ENCODE data around the gene ITGAX. TPM values are rescaled to one million over a fixed set of nuclear protein-coding genes. Genes with fewer than 3 reads are reported as not detected.

The ITGAX gene
- total RNA-seq, 4 donors from 2014 or later: 1.1 to 2.0 (median 1.2) TPM; not detected in 1

DNA sequence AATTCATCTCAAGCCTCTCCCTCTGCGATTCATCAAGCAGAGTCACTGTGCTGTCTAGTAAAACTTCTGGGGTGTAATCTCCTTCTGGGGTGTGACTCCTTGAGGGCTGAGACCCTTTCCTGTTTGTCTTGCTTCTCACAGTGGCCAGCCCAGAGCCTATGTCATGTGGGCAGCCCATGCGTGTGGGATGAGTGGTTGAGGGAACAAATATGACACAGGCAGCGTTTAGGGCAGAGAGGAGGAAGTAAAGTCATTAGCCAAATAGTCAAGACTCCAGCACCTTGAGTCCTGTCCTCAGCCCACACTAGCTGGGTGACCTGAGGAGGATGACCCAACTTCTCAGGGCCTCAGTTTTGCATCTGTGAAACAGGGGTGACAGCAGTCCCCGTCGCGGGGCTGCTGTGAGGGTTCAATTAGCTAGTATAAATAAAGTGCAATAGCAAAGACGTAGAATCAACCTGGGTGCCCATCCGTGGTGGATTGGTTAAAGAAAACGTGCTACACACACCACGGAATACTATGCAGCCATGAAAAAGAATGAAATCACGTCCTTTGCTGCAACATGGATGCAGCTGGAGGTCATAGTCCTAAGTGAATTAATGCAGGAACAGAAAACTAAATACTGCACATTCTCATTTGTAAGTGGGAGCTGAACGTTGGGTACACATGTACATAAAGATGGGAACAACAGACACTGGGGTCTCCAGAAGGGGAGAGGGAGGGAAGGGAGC, 4.5 kb upstream of the ITGAX start:
- Histone ChIP-seq H3K27ac (no peak overlapping the region), H3K27me3 (peaks cover 5% of the 10 kb centered on the region), H3K4me1 (no peaks in the 10 kb centered on the region), H3K9me3 (no peaks in the 10 kb centered on the region), H3K4me3 (no peak overlapping the region), H3K36me3 (no peaks in the 10 kb centered on the region)
- no peak for DNase-seq (ENCODE audit: low spot score in 2 of 2)
- 80% methylated on average over 12 of the region's 12 CpGs for WGBS
- TF ChIP-seq POLR2AphosphoS5 (IDR thresholded peaks at IDR 0.05): no peak
- TF ChIP-seq EP300 (IDR thresholded peaks at IDR 0.05): no peak
- TF ChIP-seq, protein P1, sequence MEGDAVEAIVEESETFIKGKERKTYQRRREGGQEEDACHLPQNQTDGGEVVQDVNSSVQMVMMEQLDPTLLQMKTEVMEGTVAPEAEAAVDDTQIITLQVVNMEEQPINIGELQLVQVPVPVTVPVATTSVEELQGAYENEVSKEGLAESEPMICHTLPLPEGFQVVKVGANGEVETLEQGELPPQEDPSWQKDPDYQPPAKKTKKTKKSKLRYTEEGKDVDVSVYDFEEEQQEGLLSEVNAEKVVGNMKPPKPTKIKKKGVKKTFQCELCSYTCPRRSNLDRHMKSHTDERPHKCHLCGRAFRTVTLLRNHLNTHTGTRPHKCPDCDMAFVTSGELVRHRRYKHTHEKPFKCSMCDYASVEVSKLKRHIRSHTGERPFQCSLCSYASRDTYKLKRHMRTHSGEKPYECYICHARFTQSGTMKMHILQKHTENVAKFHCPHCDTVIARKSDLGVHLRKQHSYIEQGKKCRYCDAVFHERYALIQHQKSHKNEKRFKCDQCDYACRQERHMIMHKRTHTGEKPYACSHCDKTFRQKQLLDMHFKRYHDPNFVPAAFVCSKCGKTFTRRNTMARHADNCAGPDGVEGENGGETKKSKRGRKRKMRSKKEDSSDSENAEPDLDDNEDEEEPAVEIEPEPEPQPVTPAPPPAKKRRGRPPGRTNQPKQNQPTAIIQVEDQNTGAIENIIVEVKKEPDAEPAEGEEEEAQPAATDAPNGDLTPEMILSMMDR (IDR thresholded peaks at IDR 0.05): no peak
- no peak for TF ChIP-seq POLR2A (IDR thresholded peaks at IDR 0.05)

DNA sequence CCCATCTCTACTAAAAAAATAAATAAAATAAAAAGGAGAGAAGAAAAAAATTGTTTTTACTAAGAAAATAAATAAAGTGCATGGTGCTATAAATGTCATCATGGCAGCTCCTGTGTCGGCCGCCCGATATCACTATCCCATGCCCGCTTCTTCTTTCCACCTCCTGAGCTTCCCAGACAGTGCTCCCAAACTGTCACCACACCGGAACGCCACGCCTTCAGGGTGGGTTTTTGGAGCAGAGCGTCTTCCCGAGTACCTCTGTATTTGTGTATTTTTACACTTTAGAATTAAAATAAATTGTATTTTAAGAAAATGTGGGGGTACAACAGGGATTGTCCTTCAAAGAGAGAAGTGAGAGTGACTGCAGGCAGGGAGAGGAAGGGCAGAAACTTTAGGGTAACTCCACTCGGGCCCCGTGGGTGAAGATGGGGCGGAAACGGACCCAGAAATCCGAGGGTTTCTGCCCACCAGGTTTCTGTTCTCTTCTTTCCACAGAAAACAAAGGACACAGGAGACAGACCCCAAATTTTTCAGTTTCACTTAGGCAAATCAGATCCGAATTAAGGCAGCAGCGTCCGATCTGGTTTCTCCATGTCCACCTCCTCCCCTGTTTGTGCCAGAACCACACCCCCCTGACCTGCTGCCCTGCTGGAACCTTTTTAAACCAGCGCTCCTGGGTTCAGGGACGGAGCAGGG, 3.6 kb upstream of the ITGAX start:
- peak overlapping the region; percentile 29 for H3K27ac ChIP-seq
- H3K27me3 ChIP-seq: peaks cover 5% of the 10 kb centered on the region
- no peaks in the 10 kb centered on the region for H3K36me3 ChIP-seq
- TF ChIP-seq, protein P1 (IDR thresholded peaks at IDR 0.05): no peak
- TF ChIP-seq POLR2A (IDR thresholded peaks at IDR 0.05): no peak
- no peak for TF ChIP-seq POLR2AphosphoS5 (IDR thresholded peaks at IDR 0.05)
- TF ChIP-seq EP300 (IDR thresholded peaks at IDR 0.05): no peak
- no peaks in the 10 kb centered on the region for H3K9me3 ChIP-seq
- no peaks in the 10 kb centered on the region for H3K4me1 ChIP-seq
- H3K4me3 ChIP-seq: no peak overlapping the region
- peak in 1 of 2 donors; percentile 40 for DNase-seq (ENCODE audit: low spot score in 2 of 2)
- WGBS: 69% methylated on average over 19 of the region's 19 CpGs

DNA sequence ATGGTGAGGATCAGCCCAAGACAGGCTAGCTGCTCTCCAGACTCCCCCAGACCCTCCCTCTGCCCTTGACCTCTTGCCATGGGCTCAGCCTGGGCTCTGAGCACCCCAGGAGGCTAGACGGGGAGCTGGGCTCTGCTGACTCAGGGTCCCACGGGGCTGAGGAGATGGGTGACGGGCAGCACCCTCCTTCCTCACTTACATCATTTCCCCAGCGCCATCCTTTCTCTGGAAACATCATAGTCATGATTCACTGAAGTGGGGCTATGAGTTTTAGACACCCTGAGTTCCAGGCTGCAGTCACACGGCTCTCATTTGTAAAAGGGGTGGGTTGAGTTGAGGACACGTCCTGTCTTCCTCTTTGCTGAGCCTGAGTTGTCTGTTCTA, 3.0 kb upstream of the ITGAX start:
- TF ChIP-seq EP300 (IDR thresholded peaks at IDR 0.05): no peak
- H3K4me3 ChIP-seq: no peak overlapping the region
- H3K9me3 ChIP-seq: no peaks in the 10 kb centered on the region

DNA sequence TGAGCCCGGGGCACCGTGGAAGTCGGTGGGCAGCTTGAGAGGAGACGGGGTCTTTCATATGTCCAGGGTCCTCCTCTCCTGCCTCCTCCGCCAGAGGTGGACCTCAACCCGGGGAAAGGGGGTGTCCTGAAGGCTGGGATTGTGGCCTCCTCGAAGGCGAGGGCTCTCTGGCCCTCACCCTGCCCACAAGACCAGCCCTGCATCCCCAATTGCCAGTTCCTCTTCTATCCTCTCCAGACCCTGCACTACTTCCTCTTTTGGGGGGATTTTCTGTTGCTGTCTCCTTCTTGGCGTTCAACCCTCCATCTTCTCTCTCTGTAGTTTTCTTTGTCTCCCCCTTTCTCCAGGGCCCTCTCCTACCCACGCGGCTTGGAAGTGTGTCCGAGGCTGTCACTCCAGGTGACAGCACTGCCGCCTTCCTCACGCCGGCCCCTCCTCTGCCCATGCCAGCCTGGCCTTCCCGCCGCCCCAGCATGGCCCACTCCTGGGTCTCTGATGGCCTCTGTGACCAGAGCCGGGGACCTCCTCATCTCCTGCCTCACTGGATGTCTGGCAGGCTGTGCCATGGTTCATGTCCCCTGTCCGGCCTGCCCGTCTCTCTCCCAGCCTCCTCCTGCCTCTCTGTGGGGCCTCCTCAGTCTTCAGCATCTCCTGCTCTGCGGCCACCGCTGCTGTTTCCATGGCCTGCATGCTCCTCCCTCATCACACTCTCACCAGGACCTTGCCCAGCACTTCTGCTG, 2.4 kb upstream of the ITGAX start:
- Histone ChIP-seq H3K4me3 (no peak overlapping the region), H3K9me3 (no peaks in the 10 kb centered on the region), H3K36me3 (no peaks in the 10 kb centered on the region), H3K4me1 (no peaks in the 10 kb centered on the region), H3K27ac (peak overlapping the region; percentile 29), H3K27me3 (peaks cover 5% of the 10 kb centered on the region)
- peak in 1 of 2 donors; percentile 77 for DNase-seq (ENCODE audit: low spot score in 2 of 2)
- 87% methylated on average over 19 of the region's 22 CpGs for WGBS
- TF ChIP-seq POLR2AphosphoS5 (IDR thresholded peaks at IDR 0.05): no peak
- TF ChIP-seq, protein P1 (IDR thresholded peaks at IDR 0.05): no peak
- no peak for TF ChIP-seq POLR2A (IDR thresholded peaks at IDR 0.05)
- no peak for TF ChIP-seq EP300 (IDR thresholded peaks at IDR 0.05)

More for the DNA sequence above, 3.0 kb upstream of the ITGAX start:
- WGBS: 45% methylated on average over 6 of the region's 6 CpGs
- Histone ChIP-seq H3K36me3 (no peaks in the 10 kb centered on the region), H3K27ac (peak overlapping the region; percentile 29), H3K27me3 (peaks cover 5% of the 10 kb centered on the region), H3K4me1 (no peaks in the 10 kb centered on the region)
- peak in 1 of 2 donors; percentile 70 for DNase-seq (ENCODE audit: low spot score in 2 of 2)

DNA sequence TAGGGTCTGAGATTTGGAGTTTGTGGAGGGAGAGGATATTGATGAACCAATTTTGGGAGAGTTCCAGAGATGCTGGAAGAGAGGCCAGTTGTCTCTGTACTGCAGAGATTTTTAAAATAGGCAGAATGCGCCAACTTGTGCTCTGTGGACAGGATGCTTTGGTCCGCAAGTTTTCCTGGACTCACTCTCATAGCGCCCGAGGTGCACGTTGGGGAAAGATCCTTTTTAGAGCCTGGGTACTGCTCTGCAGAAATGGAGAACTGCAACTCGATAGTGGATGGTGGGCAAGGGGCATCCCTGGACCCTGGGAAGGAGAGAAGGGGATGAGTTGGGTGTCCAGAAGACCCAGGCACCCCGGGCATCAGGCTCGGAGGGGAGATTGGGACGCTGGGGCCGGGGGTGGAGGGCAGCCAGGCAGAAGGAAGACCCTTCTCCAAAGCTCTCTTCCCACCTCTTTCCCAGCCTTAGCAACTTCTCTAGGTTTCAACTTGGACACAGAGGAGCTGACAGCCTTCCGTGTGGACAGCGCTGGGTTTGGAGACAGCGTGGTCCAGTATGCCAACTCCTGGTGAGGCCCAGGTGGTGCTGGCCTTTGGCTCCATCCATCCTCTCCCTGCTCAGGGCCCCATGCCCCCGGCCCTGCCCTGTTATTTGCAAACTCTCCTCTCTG, 590 bp downstream of the ITGAX start:
- peak in 1 of 2 donors; percentile 69 for DNase-seq (ENCODE audit: low spot score in 2 of 2)
- H3K4me1 ChIP-seq: no peaks in the 10 kb centered on the region
- H3K4me3 ChIP-seq: no peak overlapping the region
- no peak for TF ChIP-seq POLR2AphosphoS5 (IDR thresholded peaks at IDR 0.05)
- no peak for TF ChIP-seq POLR2A (IDR thresholded peaks at IDR 0.05)
- TF ChIP-seq EP300 (IDR thresholded peaks at IDR 0.05): no peak
- TF ChIP-seq, protein P1 (IDR thresholded peaks at IDR 0.05): no peak
- H3K9me3 ChIP-seq: no peaks in the 10 kb centered on the region
- H3K27ac ChIP-seq: no peak overlapping the region
- H3K36me3 ChIP-seq: no peaks in the 10 kb centered on the region
- WGBS: 80% methylated on average over 14 of the region's 14 CpGs
- peaks cover under 1% of the 10 kb centered on the region for H3K27me3 ChIP-seq

Measured in suprapubic skin (tissue), 4 donors.